HCT116 (cell line): ENCODE results near the gene SLC35D1.
"Not testable (repeated sequence)": the region's sequence is repeated elsewhere in the genome, so short reads cannot be mapped to it uniquely, and the experiment has no call there.

Experiments
- ATF3 ChIP-seq: IDR thresholded peaks from 2 replicates; pipeline ENCODE4 v1.6.1; 2012
- CTCF ChIP-seq, 3 experiments: fragments of 200-600 bp in 1 of 3; sonication (generic) in 1 of 3; IDR thresholded peaks in 2 of 3; conservative IDR thresholded peaks in 1 of 3; 2 replicates each; pipeline ENCODE4 v1.5.1; 2012 to 2017; ENCODE audit warnings: low read depth in 2 of 3, low read length in 2 of 3, antibody characterized with exemption in 1 of 3, borderline replicate concordance in 1 of 3, control low read depth in 1 of 3, mild to moderate bottlenecking in 1 of 3, mixed read lengths in 1 of 3, mixed run types in 1 of 3, moderate library complexity in 1 of 3; ENCODE audit not compliant: insufficient read depth in 1 of 3
- REST ChIP-seq: IDR thresholded peaks from 2 replicates; pipeline ENCODE4 v1.6.1; 2012; ENCODE audit warnings: low read depth
- ZNF274 ChIP-seq: fragments of 200-500 bp; sonication (Bioruptor generic); IDR thresholded peaks from 2 replicates; pipeline ENCODE4 v1.6.1; 2014; ENCODE audit warnings: mild to moderate bottlenecking, low read depth, low read length, inconsistent platforms

- TF ChIP-seq REST; ATF3; ZNF274; CTCF (IDR thresholded peaks at IDR 0.05 in 2 of 3, conservative IDR thresholded peaks at IDR 0.05 in 1 of 3; ENCODE audit: borderline replicate concordance in 1 of 3, insufficient read depth in 1 of 3, low read depth in 2 of 3, low read length in 2 of 3): not testable (repeated sequence)
Measured at GRCh38 chr1:66979621-66980020, 74.3 kb downstream of the SLC35D1 start.
